Mesendoderm (in vitro differentiated cells): Measurements from ENCODE around the gene CEP85. TPM values are rescaled to one million over a fixed set of nuclear protein-coding genes. Genes with fewer than 3 reads are reported as not detected.

ENCODE experiments used
- DNase-seq: peaks from one replicate; pipeline ENCODE4 v3.0.0; 2013
- H2AK5ac ChIP-seq: 2 replicates; pipeline ENCODE4 v1.6.1; 2013; ENCODE audit warnings: low read length, inconsistent platforms
- H2BK120ac ChIP-seq: 2 replicates; pipeline ENCODE4 v1.6.1; 2013; ENCODE audit warnings: low read depth, mild to moderate bottlenecking, low read length, moderate library complexity, mixed read lengths
- H2BK15ac ChIP-seq: replicated peaks from 2 replicates; pipeline ENCODE4 v1.6.1; 2013; ENCODE audit warnings: low read depth, mild to moderate bottlenecking, moderate library complexity
- H2BK5ac ChIP-seq: 2 replicates; pipeline ENCODE4 v1.6.1; 2013; ENCODE audit warnings: low read length, inconsistent platforms
- H3K18ac ChIP-seq: 2 replicates; pipeline ENCODE4 v1.6.1; 2013; ENCODE audit warnings: mild to moderate bottlenecking, low read length, mixed read lengths
- H3K23ac ChIP-seq: one replicate; pipeline ENCODE4 v1.6.1; 2013; ENCODE audit warnings: low read length
- H3K27ac ChIP-seq: 2 replicates; pipeline ENCODE4 v1.5.1; 2013; ENCODE audit warnings: low read depth, mild to moderate bottlenecking, inconsistent platforms, low read length, moderate library complexity
- H3K27me3 ChIP-seq: 2 replicates; pipeline ENCODE4 v1.6.1; 2013; ENCODE audit warnings: low read length, control low read depth, mild to moderate bottlenecking, inconsistent platforms; ENCODE audit not compliant: insufficient read depth, poor library complexity
- H3K36me3 ChIP-seq: 2 replicates; pipeline ENCODE4 v1.6.1; 2013; ENCODE audit warnings: low read length, inconsistent platforms; ENCODE audit not compliant: control insufficient read depth, insufficient read depth
- H3K4ac ChIP-seq: one replicate; pipeline ENCODE4 v1.6.1; 2013; ENCODE audit warnings: low read depth, mild to moderate bottlenecking, low read length, moderate library complexity
- H3K4me1 ChIP-seq: 2 replicates; pipeline ENCODE4 v1.6.1; 2013; ENCODE audit warnings: low read depth, low read length, inconsistent platforms; ENCODE audit not compliant: control insufficient read depth
- H3K4me2 ChIP-seq: 2 replicates; pipeline ENCODE4 v1.6.1; 2013; ENCODE audit warnings: low read length
- H3K4me3 ChIP-seq: 2 replicates; pipeline ENCODE4 v1.5.1; 2013; ENCODE audit warnings: mild to moderate bottlenecking, low read length
- H3K56ac ChIP-seq: one replicate; pipeline ENCODE4 v1.6.1; 2013; ENCODE audit warnings: low read length
- H3K79me1 ChIP-seq: 2 replicates; pipeline ENCODE4 v1.6.1; 2013; ENCODE audit warnings: low read length, inconsistent platforms
- H3K79me2 ChIP-seq: 2 replicates; pipeline ENCODE4 v1.6.1; 2013; ENCODE audit warnings: mild to moderate bottlenecking, low read length; ENCODE audit not compliant: control insufficient read depth, insufficient read depth
- H3K9ac ChIP-seq: 2 replicates; pipeline ENCODE4 v1.6.1; 2013; ENCODE audit warnings: low read length, inconsistent platforms
- H4K5ac ChIP-seq: one replicate; pipeline ENCODE4 v1.6.1; 2013; ENCODE audit warnings: low read length
- H4K8ac ChIP-seq: one replicate; pipeline ENCODE4 v1.6.1; 2013; ENCODE audit warnings: low read depth, mild to moderate bottlenecking, control low read depth, low read length, moderate library complexity
- WGBS: extraction: QIAGEN DNeasy Blood & Tissue Kit; methylation state at CpG from one replicate; pipeline ENCODE4 v1.1.7; 2013; ENCODE audit warnings: low lambda C conversion rate, missing lambda C conversion rate; ENCODE audit not compliant: insufficient coverage; ENCODE audit errors: extremely low coverage; 5-methylcytosine and 5-hydroxymethylcytosine counted together
- polyA plus RNA-seq, 2 experiments: library from polyadenylated mRNA; stranded (reverse); fragments of 200-250 nt; gene quantifications; one replicate each; pipeline ENCODE4 v1.2.3, GENCODE V29; 2013

Gene CEP85
- polyA plus RNA-seq (2013, experiment 1 of 2), result 20.0 TPM
- 19.8 TPM for polyA plus RNA-seq (2013, experiment 2 of 2)

- no CpG with 5 or more reads among the region's 73 CpGs for WGBS
- H4K5ac ChIP-seq, result no peak within 1 kb of the TSS
- peak; percentile 99 for DNase-seq
- no peaks in the 10 kb centered on the region for H3K36me3 ChIP-seq
- H3K79me1 ChIP-seq, result peaks cover 10% of the 10 kb centered on the region
- peaks cover 30% of the 10 kb centered on the region for H3K79me2 ChIP-seq
- H4K8ac ChIP-seq, result no peak within 1 kb of the TSS
- H2AK5ac ChIP-seq, result peak within 1 kb of the TSS; percentile 13
- peak within 1 kb of the TSS; percentile 80 for H3K4me2 ChIP-seq
- H3K9ac ChIP-seq, result peak within 1 kb of the TSS; percentile 99
- no peak within 1 kb of the TSS for H3K4ac ChIP-seq
- H3K27ac ChIP-seq, result peak within 1 kb of the TSS; percentile 74
- H3K27me3 ChIP-seq, result no peaks in the 10 kb centered on the region
- H2BK120ac ChIP-seq, result no peak within 1 kb of the TSS
- H3K56ac ChIP-seq, result peak within 1 kb of the TSS; percentile 100
- H3K23ac ChIP-seq, result peak within 1 kb of the TSS; percentile 99
- H2BK15ac ChIP-seq, result no peak within 1 kb of the TSS
- H3K4me3 ChIP-seq, result peak within 1 kb of the TSS; percentile 99
- H2BK5ac ChIP-seq, result peak within 1 kb of the TSS; percentile 67
- peak within 1 kb of the TSS; percentile 63 for H3K18ac ChIP-seq
- H3K4me1 ChIP-seq, result peaks cover 3% of the 10 kb centered on the region
Observed at GRCh38 chr1:26233903-26234643, at the start of gene CEP85. TSS of gene CEP85 (plus strand) at chr1:26234200. CDS start at chr1:26239784, 5,584 bp downstream.

- Histone ChIP-seq H3K4ac (no peak overlapping the region), H3K27ac (no peak overlapping the region), H4K8ac (no peak overlapping the region), H3K18ac (no peak overlapping the region), H3K36me3 (no peaks in the 10 kb centered on the region), H2BK15ac (no peak overlapping the region), H2BK5ac (no peak overlapping the region), H2BK120ac (no peak overlapping the region), H3K56ac (no peak overlapping the region), H3K23ac (no peak overlapping the region), H3K9ac (no peak overlapping the region), H3K4me3 (no peak overlapping the region), H3K79me2 (no peaks in the 10 kb centered on the region), H3K4me2 (no peak overlapping the region), H3K79me1 (no peaks in the 10 kb centered on the region), H4K5ac (no peak overlapping the region), H2AK5ac (no peak overlapping the region), H3K27me3 (no peaks in the 10 kb centered on the region), H3K4me1 (no peaks in the 10 kb centered on the region)
- no peak for DNase-seq
- no CpG with 5 or more reads among the region's 21 CpGs for WGBS
Observed at GRCh38 chr1:26184883-26185282, 49.1 kb upstream of the CEP85 start.

GRCh38 chr1:26187882-26188281 is 46.1 kb upstream of the CEP85 start:
- no peaks in the 10 kb centered on the region for H3K79me1 ChIP-seq
- no peak overlapping the region for H2BK15ac ChIP-seq
- H3K4me2 ChIP-seq, result no peak overlapping the region
- H3K4me3 ChIP-seq, result no peak overlapping the region
- no peak overlapping the region for H2BK120ac ChIP-seq
- no peak overlapping the region for H3K18ac ChIP-seq
- H3K4me1 ChIP-seq, result peaks cover 3% of the 10 kb centered on the region
- H3K9ac ChIP-seq, result no peak overlapping the region
- no peak overlapping the region for H3K27ac ChIP-seq
- H3K23ac ChIP-seq, result no peak overlapping the region
- no peak for DNase-seq
- no peak overlapping the region for H3K4ac ChIP-seq
- no peak overlapping the region for H3K56ac ChIP-seq
- no peaks in the 10 kb centered on the region for H3K27me3 ChIP-seq
- H2AK5ac ChIP-seq, result no peak overlapping the region
- no peak overlapping the region for H4K8ac ChIP-seq
- no peak overlapping the region for H2BK5ac ChIP-seq
- H3K36me3 ChIP-seq, result no peaks in the 10 kb centered on the region
- no peak overlapping the region for H4K5ac ChIP-seq
- WGBS, result no CpG with 5 or more reads among the region's 6 CpGs
- H3K79me2 ChIP-seq, result no peaks in the 10 kb centered on the region

GRCh38 chr1:26188477-26188876 is 45.5 kb upstream of the CEP85 start:
- no peak overlapping the region for H2BK120ac ChIP-seq
- no peak for DNase-seq
- H3K4ac ChIP-seq, result no peak overlapping the region
- H2BK15ac ChIP-seq, result no peak overlapping the region
- H3K4me3 ChIP-seq, result no peak overlapping the region
- no peaks in the 10 kb centered on the region for H3K36me3 ChIP-seq
- no peaks in the 10 kb centered on the region for H3K27me3 ChIP-seq
- no peak overlapping the region for H4K8ac ChIP-seq
- H3K4me2 ChIP-seq, result no peak overlapping the region
- WGBS, result no CpG with 5 or more reads among the region's 8 CpGs
- H3K4me1 ChIP-seq, result peaks cover 3% of the 10 kb centered on the region
- H4K5ac ChIP-seq, result no peak overlapping the region
- H2BK5ac ChIP-seq, result no peak overlapping the region
- H3K56ac ChIP-seq, result no peak overlapping the region
- no peak overlapping the region for H3K27ac ChIP-seq
- no peak overlapping the region for H2AK5ac ChIP-seq
- no peak overlapping the region for H3K23ac ChIP-seq
- no peaks in the 10 kb centered on the region for H3K79me2 ChIP-seq
- no peak overlapping the region for H3K9ac ChIP-seq
- H3K79me1 ChIP-seq, result no peaks in the 10 kb centered on the region
- no peak overlapping the region for H3K18ac ChIP-seq

GRCh38 chr1:26189331-26189730 is 44.7 kb upstream of the CEP85 start:
- no peak overlapping the region for H4K5ac ChIP-seq
- no peak overlapping the region for H2BK120ac ChIP-seq
- H3K9ac ChIP-seq, result no peak overlapping the region
- peaks cover 3% of the 10 kb centered on the region for H3K4me1 ChIP-seq
- no peak overlapping the region for H4K8ac ChIP-seq
- H3K79me2 ChIP-seq, result no peaks in the 10 kb centered on the region
- no peaks in the 10 kb centered on the region for H3K79me1 ChIP-seq
- no peak overlapping the region for H3K4me2 ChIP-seq
- H2BK5ac ChIP-seq, result no peak overlapping the region
- no peak overlapping the region for H2BK15ac ChIP-seq
- DNase-seq, result no peak
- H3K4ac ChIP-seq, result no peak overlapping the region
- no peak overlapping the region for H3K18ac ChIP-seq
- no peaks in the 10 kb centered on the region for H3K27me3 ChIP-seq
- H2AK5ac ChIP-seq, result no peak overlapping the region
- H3K27ac ChIP-seq, result no peak overlapping the region
- no CpG with 5 or more reads among the region's 6 CpGs for WGBS
- no peak overlapping the region for H3K56ac ChIP-seq
- no peak overlapping the region for H3K23ac ChIP-seq
- H3K36me3 ChIP-seq, result no peaks in the 10 kb centered on the region
- H3K4me3 ChIP-seq, result no peak overlapping the region
